Rectal smooth muscle tissue (tissue), 1 donor: ENCODE data around the gene PLXNA4.

Experiments used
- H3K27ac ChIP-seq: one replicate; pipeline ENCODE4 v1.7.0; 2013; ENCODE audit warnings: low read depth, low read length, inconsistent platforms
- H3K27me3 ChIP-seq: one replicate; pipeline ENCODE4 v1.7.0; 2013; ENCODE audit warnings: low read length; ENCODE audit not compliant: control insufficient read depth, insufficient read depth
- H3K36me3 ChIP-seq: one replicate; pipeline ENCODE4 v1.7.0; 2013; ENCODE audit warnings: low read length; ENCODE audit not compliant: control insufficient read depth, insufficient read depth
- H3K4me1 ChIP-seq: one replicate; pipeline ENCODE4 v1.7.0; 2013; ENCODE audit warnings: low read length; ENCODE audit not compliant: control insufficient read depth, insufficient read depth
- H3K4me3 ChIP-seq: one replicate; pipeline ENCODE4 v1.7.0; 2013; ENCODE audit warnings: low read length
- H3K9ac ChIP-seq: one replicate; pipeline ENCODE4 v1.7.0; 2013; ENCODE audit warnings: low read length

PLXNA4 gene

DNA sequence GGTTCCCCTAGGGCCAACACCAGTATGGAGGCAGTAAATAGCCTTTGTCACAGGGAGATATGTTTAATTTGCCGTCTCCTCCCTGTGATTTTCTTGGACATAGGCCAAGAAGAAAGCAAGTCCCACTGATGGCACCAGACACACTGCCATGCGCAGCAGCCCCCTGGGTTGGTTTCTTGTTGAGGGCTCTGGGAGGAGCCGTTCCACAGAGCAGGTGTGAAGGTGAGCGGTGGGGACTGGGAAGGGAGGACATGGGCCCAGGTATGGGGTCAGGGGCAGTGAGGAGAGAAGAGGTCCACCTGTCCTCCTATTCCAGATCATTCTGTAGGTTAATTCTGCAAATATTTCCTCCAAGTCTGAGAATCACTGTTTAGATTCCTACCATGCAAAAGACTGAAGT, 376.1 kb downstream of the PLXNA4 start:
- H3K27me3 ChIP-seq = no peaks in the 10 kb centered on the region
- H3K27ac ChIP-seq = no peak overlapping the region
- no peak overlapping the region for H3K4me3 ChIP-seq

DNA sequence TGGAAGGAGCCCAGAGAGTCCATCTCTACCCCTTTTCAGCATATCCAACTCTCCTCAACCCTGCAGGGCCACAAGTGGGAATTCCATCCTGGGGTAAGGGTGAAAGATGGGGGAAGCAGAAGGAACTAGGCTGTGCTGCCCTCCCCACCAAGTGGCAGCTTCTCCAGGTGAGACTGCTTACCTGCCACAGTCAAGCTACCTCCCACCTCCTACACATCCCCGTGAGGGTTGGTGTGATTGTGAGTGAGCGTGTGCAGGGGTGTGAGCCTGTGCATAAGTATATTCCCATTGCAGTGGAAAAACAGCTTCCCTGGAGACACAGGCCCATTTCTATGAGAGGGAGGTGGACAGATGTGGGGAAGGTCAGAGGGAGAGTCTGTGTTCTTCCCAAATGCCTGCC, 376.6 kb downstream of the PLXNA4 start:
- Histone ChIP-seq H3K27ac (no peak overlapping the region), H3K9ac (no peak overlapping the region), H3K4me1 (no peaks in the 10 kb centered on the region), H3K27me3 (no peaks in the 10 kb centered on the region), H3K4me3 (no peak overlapping the region), H3K36me3 (no peaks in the 10 kb centered on the region)

More for the DNA sequence above, 376.1 kb downstream of the PLXNA4 start:
- Histone ChIP-seq H3K9ac (no peak overlapping the region), H3K4me1 (no peaks in the 10 kb centered on the region), H3K36me3 (no peaks in the 10 kb centered on the region)

DNA sequence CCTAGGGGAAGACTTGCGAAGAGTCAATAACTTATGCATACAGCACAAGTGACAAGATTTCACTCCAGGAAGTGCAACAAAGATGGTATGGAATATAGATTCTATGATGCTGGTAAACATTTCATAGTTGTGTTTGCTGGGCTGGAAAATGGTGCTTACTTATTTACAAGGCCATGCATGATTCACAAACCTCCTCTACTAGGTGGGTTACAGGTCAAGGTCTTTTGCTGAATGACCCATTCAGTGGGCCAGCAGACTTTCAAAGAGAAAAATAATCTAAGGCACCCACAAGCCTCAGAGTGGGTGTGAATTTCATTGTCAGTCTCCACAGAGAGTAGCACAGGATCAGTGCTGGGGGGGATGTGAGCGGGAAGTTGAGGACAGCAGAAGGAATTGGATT, 378.5 kb downstream of the PLXNA4 start:
- no peaks in the 10 kb centered on the region for H3K4me1 ChIP-seq
- no peak overlapping the region for H3K27ac ChIP-seq
- no peaks in the 10 kb centered on the region for H3K27me3 ChIP-seq

DNA sequence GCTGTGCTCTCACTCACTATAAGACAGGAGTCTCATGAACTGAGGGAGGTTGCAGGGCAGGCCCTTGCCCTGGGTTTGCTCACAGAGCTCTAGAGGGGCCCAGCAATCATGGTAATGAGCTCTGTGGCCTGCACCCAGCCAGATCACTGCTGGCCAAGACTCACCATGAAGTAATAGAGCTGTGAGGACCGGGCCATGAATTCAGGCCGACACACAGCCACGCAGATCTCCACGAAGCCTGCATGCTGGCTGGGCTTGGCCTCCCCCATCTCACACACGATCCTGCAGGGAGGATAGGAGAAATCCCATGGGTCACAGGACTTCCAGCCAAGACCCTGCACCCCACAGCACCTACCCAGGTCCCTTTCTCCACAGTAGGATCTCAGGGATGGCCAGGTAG, 382.4 kb downstream of the PLXNA4 start:
- Histone ChIP-seq H3K4me1 (no peaks in the 10 kb centered on the region), H3K27me3 (no peaks in the 10 kb centered on the region), H3K4me3 (no peak overlapping the region), H3K27ac (no peak overlapping the region), H3K9ac (no peak overlapping the region), H3K36me3 (no peaks in the 10 kb centered on the region)

More for the DNA sequence above, 378.5 kb downstream of the PLXNA4 start:
- no peak overlapping the region for H3K4me3 ChIP-seq
- no peaks in the 10 kb centered on the region for H3K36me3 ChIP-seq
- no peak overlapping the region for H3K9ac ChIP-seq

- no peak overlapping the region for H3K9ac ChIP-seq
- no peak overlapping the region for H3K27ac ChIP-seq
- no peaks in the 10 kb centered on the region for H3K36me3 ChIP-seq
- no peak overlapping the region for H3K4me3 ChIP-seq
- H3K27me3 ChIP-seq = no peaks in the 10 kb centered on the region
- H3K4me1 ChIP-seq = no peaks in the 10 kb centered on the region
These were observed 383.5 kb downstream of the PLXNA4 start for GRCh38 chr7:132192809-132193208.

GRCh38 chr7:132191418-132191817, 384.9 kb downstream of the PLXNA4 start:
- Histone ChIP-seq H3K4me3 (no peak overlapping the region), H3K27ac (no peak overlapping the region), H3K9ac (no peak overlapping the region), H3K27me3 (no peaks in the 10 kb centered on the region), H3K4me1 (no peaks in the 10 kb centered on the region), H3K36me3 (no peaks in the 10 kb centered on the region)

DNA sequence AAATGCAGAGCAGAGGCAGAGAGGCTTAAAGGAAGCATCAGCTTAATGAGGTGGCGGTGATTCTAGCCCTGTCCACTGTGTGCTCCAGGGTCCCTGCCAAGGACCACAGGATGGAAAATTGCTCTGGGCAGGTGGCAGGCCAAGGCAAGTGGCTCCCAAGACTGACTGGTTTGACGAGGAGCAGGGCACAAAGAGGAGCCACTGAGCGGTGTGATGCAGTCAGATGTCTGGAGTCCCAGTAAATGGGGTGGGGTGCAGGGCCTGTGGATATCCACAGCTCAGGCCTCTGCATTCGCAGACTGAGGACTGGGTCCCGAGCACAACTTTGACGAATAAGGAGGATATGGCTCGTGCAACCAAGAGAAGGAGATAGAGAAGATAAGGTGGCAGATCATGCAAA, 385.6 kb downstream of the PLXNA4 start:
- no peak overlapping the region for H3K27ac ChIP-seq
- H3K36me3 ChIP-seq = no peaks in the 10 kb centered on the region
- no peaks in the 10 kb centered on the region for H3K4me1 ChIP-seq
- no peak overlapping the region for H3K4me3 ChIP-seq
- no peaks in the 10 kb centered on the region for H3K27me3 ChIP-seq
- H3K9ac ChIP-seq = no peak overlapping the region

DNA sequence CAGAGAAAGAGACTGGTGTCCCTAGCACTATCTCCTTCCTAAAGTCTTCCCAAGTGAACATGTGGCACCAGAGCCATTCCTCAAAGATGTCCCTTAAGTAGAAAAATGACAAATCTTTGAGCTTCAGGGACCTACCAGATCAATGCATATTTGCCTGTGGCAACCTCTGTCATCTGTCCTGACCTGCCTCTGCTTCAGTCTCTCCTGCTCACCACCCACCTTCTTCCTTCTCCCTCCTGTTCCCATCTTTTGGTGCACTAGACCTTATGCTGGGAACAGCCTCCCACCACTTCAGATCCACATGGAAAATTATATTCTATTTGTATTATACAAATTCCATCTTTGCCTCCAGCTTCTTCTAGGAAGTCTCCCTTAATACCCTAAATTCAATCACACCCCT, 386.4 kb downstream of the PLXNA4 start:
- no peak overlapping the region for H3K27ac ChIP-seq
- H3K27me3 ChIP-seq = no peaks in the 10 kb centered on the region
- H3K4me3 ChIP-seq = no peak overlapping the region
- H3K9ac ChIP-seq = no peak overlapping the region
- no peaks in the 10 kb centered on the region for H3K36me3 ChIP-seq
- no peaks in the 10 kb centered on the region for H3K4me1 ChIP-seq

GRCh38 chr7:132187869-132188789, 388.1 kb downstream of the PLXNA4 start:
- no peaks in the 10 kb centered on the region for H3K4me1 ChIP-seq

GRCh38 chr7:132187391-132187790, 388.9 kb downstream of the PLXNA4 start:
- Histone ChIP-seq H3K27ac (no peak overlapping the region), H3K4me1 (no peaks in the 10 kb centered on the region), H3K27me3 (no peaks in the 10 kb centered on the region), H3K4me3 (no peak overlapping the region), H3K9ac (no peak overlapping the region), H3K36me3 (no peaks in the 10 kb centered on the region)

More at GRCh38 chr7:132187869-132188789, 388.1 kb downstream of the PLXNA4 start:
- Histone ChIP-seq H3K9ac (no peak overlapping the region), H3K4me3 (no peak overlapping the region), H3K36me3 (no peaks in the 10 kb centered on the region), H3K27me3 (no peaks in the 10 kb centered on the region), H3K27ac (no peak overlapping the region)

GRCh38 chr7:132185150-132185549, 391.1 kb downstream of the PLXNA4 start:
- H3K27ac ChIP-seq = no peak overlapping the region
- no peaks in the 10 kb centered on the region for H3K36me3 ChIP-seq
- H3K4me1 ChIP-seq = no peaks in the 10 kb centered on the region
- H3K9ac ChIP-seq = no peak overlapping the region
- H3K4me3 ChIP-seq = no peak overlapping the region
- no peaks in the 10 kb centered on the region for H3K27me3 ChIP-seq

DNA sequence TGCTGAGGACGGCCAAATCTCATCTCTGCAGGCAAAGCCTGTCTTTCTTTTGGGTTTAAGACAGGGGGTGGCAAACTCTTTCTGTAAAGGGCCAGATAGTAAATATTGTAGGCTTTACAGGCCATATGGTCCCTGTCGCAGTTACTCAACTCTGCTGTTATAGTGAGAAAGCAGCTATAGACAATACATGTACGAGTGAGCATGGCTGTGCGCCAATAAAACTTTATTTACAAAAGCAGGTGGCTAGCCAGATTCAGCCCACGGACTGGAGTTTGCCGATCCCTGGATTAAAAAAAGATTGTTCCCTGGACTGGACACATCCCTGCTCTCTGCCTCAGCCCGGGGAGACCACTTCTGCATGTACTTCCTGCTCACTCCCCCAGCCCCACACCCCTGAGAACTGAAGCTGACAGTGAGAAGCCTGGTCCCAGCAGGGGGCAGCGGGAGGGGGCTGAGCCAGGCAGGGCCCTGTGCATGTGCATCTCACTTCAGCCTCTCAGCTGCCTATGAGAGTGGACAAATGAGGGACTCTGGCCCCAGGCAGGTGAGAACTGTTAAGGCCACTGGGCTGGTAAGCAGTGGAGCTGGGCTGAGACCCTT, 392.4 kb downstream of the PLXNA4 start:
- H3K27me3 ChIP-seq = no peaks in the 10 kb centered on the region
- no peaks in the 10 kb centered on the region for H3K4me1 ChIP-seq
- H3K36me3 ChIP-seq = no peaks in the 10 kb centered on the region
- no peak overlapping the region for H3K4me3 ChIP-seq
- H3K27ac ChIP-seq = no peak overlapping the region
- H3K9ac ChIP-seq = no peak overlapping the region

- Histone ChIP-seq H3K36me3 (no peaks in the 10 kb centered on the region), H3K9ac (no peak overlapping the region), H3K27ac (no peak overlapping the region), H3K4me1 (no peaks in the 10 kb centered on the region), H3K4me3 (no peak overlapping the region), H3K27me3 (no peaks in the 10 kb centered on the region)
These were observed 393.3 kb downstream of the PLXNA4 start for GRCh38 chr7:132182992-132183391.
